GM21723 (cell line): ENCODE results near the gene PIGL.

Experiments used
- ATAC-seq: cut with Tn5 transposase; IDR thresholded peaks from one replicate; pipeline ENCODE4 v1.9.1; 2021; ENCODE audit warnings: mild to moderate bottlenecking, moderate library complexity; ENCODE audit not compliant: unreplicated experiment

PIGL gene

DNA sequence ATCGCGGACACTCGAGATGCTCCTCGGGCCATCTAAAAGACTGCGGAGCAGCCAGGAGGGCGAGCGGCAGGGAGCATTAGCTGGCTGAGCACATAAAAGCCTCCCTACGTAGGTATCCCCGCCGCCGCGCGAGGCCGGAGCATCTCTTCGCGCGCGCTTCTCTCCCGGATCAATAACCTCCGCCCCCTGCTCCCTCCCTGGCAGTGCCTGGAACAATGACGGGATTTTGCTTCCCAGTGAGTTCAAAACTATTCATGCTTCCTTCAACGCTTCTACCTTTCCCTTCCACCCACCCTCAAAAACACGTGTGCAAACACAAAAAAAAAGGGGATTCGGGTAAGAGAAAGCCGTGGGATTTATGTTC lies 135.3 kb downstream of the PIGL start:
- no peak for ATAC-seq

DNA sequence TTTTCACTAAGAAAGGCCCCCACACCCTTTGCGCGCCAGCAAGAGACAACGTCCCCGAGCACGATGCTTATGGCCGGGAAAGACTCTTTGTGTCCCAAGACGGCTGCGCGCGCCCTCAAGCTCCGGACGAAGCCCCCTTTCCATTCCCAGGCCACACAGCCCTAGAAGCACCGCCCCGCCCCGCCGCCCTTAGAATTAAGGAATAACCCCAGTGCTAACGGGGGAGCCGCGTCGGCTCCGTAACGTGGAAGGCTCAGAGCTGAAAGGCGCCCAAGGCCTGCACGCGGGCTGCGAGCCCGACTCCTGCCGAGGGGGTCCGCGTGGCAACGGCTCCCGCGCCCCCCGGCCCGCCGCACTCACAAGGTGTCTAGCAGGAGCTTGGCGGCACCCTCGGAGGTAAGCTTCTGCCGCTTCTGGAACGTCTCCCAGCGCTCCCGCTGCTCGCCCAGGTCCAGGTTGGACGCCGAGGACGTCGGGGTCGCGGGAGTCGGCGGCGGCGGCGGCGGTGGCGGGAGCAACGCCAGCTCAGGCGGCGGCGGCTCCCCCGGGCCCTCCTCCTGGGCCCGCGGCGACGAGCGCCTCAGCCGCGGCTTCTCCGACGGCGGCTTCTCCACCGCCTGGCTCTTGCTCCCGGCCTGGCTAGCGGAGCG lies 135.8 kb downstream of the PIGL start:
- ATAC-seq: peak; percentile 45

DNA sequence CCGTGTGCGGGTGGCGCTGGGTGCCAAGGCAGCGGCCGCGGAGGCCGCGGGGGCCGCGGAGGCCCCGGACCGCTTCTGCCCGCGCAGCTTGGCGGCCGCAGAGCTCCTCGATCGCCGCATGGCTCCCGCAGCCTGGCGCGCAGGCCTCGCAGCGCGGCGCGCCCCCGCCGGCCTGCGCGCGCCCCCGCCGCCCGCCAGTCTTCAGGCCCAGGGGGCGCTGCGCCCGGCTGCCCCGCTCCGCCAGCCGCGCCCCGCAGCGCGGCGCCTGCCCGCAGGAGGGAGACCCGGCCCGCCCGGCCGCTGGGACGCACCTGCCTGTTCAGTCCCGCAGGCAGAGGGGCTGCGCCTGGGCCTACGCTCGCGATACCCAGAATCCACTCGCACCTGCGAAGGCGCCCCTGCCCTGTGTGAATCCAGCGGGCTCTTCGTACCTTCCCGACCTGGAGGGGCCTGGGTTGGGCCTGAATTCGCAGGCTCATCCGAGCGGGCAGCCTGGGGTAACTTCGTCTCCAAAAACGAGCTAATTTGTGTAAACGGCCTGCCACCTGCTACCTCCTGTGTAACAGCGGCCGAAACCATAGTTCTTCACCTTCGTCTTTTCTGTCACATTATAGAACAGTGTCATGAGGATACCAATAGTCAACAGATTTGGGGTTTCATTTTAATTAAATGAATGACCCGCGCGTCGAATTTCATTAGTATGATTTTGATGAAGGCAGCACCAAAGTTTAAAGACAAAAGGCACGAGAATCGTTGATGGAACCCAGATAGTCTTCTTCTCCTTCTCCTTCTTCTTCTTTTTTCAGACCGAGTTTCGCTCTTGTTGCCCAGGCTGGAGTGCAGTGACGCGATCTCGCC lies 136.5 kb downstream of the PIGL start, which contains the start of gene CENPV:
CENPV (minus strand) TSS at position 153 of the 858 bp plus-strand sequence; CDS start at position 120, 33 bp downstream.
- peak; percentile 66 for ATAC-seq

DNA sequence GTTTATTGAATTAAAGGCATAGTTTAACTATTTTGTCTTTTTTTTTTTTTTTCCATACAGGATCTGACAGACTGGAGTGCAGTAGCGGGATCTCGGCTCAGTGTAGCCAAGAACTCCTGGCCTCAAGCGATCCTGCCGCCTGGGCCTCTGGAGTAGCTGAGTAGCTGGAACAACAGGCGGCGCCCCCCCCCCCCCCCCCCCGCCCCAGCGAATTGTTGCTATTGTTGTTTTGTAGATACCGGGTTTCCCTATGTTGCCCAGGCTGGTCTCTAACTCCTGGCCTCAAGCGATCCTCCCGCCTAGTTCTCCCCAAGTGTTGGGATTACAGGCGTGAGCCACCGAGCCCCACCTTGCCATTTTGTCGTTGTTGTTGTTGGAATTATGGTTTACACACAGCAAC lies 137.6 kb downstream of the PIGL start:
- ATAC-seq: no peak

DNA sequence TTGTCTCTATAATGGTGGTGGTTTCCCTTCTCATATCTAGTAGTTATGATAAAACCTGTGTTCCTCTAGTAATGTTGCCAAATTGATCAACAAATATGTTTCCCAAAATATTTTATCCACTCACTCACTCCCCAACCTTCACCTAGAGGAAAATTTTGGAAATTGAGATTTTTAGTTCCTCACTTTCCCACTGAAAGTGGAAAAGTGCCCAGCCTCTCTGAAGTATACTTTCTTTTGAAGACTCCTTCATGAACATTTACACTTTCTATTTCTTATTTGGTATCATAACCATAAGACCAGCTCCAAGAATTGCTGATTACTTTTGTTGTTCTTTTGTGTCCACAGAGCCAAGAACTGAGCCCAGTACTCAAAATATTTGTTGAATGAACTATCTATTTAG lies 141.4 kb downstream of the PIGL start:
- ATAC-seq: no peak

DNA sequence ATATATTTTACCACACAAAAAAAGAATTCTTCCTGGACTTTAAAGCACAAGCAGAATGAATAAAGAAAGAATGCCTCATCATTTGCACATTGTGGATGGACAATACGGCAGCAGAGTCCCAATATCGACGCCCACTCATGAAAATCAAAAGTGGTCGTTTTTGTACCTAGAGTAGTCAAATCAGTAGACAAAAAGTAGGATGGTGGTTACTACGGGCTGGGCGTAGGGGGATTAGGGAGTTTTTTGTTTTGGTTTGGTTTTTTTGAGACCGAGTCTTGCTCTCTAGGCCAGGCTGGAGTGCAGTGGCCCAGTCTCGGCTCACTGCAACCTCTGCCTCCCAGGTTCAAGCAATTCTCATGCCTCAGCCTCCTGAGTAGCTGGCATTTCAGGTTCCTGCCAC lies 144.9 kb downstream of the PIGL start:
- ATAC-seq: no peak

DNA sequence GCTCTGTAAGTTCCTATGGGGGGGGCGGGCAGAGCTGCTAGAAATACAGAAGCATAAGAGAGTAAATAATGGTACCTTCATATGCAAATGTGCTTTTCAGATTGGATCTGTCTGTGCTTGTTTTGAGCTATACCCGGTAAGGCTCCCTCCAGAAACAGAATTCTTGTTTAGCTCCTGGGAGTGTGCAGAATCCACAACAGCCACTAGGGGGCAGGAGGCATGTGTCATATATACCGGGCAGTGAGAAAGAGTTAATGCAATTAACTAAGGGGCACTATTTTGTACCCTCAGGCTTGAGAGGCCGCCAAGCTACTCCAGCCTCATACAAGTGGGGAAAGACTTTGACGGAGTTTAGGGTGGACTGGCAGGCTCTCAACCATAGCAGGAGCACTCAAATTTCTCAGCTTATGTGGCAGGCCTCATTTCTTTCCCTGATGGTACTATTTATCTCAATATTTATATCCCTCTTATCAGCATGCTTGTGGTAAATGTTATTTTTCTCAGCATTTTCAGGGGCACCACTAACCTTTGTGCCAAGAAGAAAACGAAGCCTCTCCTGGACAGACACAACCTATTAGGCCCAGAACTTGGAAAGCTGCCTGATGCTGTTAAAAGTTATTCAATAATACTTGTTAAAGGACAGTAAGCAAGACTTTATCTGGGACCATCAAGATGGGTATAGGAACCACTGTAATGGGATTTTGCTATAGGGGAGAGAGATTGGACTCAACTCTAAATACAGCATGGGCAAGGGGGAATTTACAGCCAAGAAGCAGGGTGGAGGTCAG lies 146.9 kb downstream of the PIGL start:
- peak; percentile 76 for ATAC-seq

DNA sequence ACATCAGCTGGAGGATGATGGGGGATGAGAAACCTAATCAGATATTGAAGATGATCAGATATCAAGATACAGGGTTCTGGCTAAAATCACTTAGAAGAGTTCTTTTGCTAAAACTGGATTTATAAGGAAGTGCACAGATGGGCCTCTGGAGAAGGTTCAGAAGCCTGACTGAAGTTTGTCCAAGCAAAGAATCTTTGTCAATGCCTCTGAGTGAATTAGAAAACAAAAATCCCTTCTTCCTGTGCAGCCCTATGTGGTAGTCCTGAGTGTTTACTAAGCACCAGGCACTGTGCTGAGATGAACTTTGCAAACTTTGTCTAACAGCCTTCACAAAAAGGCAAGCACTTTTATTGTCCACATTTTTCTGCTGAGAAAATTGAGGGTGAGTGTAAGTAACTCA lies 147.6 kb downstream of the PIGL start:
- ATAC-seq: no peak

DNA sequence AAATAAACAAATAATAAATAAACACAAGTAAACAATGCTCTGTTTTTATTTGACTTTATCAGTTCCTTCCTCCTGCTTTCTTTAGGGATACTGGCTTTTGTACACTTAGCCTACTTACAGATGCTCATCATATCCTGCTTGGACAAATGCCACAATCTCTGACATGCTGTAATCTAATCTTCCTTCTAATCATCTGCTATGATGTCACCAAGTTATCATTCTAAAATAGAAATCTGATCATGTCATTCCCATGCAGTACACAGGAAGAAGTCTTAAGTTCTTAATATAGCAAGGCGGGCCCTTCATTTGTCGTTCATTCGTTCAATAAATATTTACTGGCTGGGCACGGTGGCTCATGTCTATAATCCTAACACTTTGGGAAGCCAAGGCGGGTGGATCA lies 154.7 kb downstream of the PIGL start:
- ATAC-seq: no peak

DNA sequence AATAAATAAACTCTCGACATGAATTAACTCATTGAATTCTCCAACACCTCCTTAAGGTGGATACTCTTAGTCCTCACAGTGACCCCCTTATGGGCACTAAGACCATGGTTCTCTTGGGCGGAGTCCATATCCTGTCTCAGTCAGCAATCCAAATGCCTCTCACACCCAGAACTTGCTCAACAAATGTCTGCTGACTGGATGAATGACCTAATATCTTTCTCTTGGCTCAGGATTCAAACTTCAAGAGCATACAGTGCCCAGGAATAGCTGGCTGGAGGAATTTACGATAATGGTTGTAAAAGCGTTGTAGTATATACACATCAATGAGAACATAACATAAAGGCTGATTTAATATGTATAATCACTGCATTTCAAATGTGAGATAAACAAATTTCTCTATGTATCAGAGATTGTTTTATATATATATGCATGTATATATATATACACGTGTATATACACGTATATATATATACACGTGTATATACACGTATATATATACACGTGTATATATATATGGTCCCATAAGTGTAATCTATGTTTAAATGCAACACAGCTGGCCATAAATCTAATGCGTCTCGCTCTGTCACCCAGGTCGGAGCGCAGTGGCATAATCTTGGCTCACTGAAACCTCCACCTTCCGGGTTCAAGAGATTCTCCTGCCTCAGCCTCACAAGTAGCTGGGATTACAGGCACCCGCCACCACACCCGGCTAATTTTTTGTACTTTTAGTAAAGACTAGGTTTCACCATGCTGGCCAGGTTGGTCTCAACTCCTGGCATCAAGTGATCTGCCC lies 157.3 kb downstream of the PIGL start:
- ATAC-seq: no peak
